ENCODE data around the gene FARP1.

Gene FARP1

GRCh38 chr13:98111168-98112098, 31.5 kb upstream of the FARP1 start:
- Histone ChIP-seq H3K4me3 (ENCODE audit: control insufficient read depth in 1 of 7, extremely low read depth in 1 of 7, insufficient read depth in 4 of 7, low read depth in 2 of 7, low read length in 6 of 7) (no peak overlapping the region), H3K36me3 (ENCODE audit: control insufficient read depth in 4 of 4, insufficient read depth in 4 of 4, low read length in 3 of 4) (no peaks in the 10 kb centered on the region), H3K27me3 (replicated peaks in 2 of 5; ENCODE audit: control insufficient read depth in 4 of 5, insufficient read depth in 5 of 5, low read length in 4 of 5) (no peaks in the 10 kb centered on the region), H3K27ac (ENCODE audit: insufficient read depth in 1 of 2, low read depth in 1 of 2, low read length in 2 of 2, poor library complexity in 1 of 2, severe bottlenecking in 2 of 2) (no peak overlapping the region), H3K9me3 (ENCODE audit: control extremely low read depth in 1 of 5, control insufficient read depth in 4 of 5, insufficient read depth in 2 of 5, low read depth in 1 of 5, low read length in 4 of 5) (peaks cover 0 to 3% (median 0%) of the 10 kb centered on the region in 5 experiments), H3K4me1 (ENCODE audit: control extremely low read depth in 1 of 4, control insufficient read depth in 4 of 4, insufficient read depth in 4 of 4, low read length in 3 of 4) (no peaks in the 10 kb centered on the region)
- no peak for DNase-seq
- ChIA-PET POLR2A (no interaction called here), CTCF (no interaction called here)
- WGBS (ENCODE audit: insufficient coverage): 96% methylated on average over 9 of the region's 10 CpGs

DNA sequence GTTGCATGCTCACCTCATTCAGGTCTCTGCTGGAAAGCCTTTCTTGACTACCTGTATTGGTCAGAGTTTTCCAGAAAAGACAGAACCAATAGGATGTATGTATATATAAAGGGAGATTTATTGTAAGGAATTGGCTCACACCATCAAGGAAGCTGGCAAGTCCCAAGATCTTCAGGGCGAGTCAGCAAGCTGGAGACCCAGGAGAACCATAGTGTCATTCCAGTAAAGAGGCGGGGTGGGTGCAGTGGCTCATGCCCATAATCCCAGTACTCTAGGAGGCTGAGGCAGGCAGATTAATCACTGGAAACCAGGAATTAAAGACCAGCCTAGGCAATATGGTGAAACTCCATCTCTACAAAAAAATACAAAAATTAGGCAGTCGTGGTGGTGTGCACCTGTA, 30.4 kb upstream of the FARP1 start:
- no peak overlapping the region for H3K4me3 ChIP-seq (ENCODE audit: control insufficient read depth in 1 of 7, extremely low read depth in 1 of 7, insufficient read depth in 4 of 7, low read depth in 2 of 7, low read length in 6 of 7)
- H3K27ac ChIP-seq (ENCODE audit: insufficient read depth in 1 of 2, low read depth in 1 of 2, low read length in 2 of 2, poor library complexity in 1 of 2, severe bottlenecking in 2 of 2): no peak overlapping the region
- no peaks in the 10 kb centered on the region for H3K27me3 ChIP-seq (replicated peaks in 2 of 5; ENCODE audit: control insufficient read depth in 4 of 5, insufficient read depth in 5 of 5, low read length in 4 of 5)
- DNase-seq: no peak
- 97% methylated on average over 3 of the region's 3 CpGs for WGBS (ENCODE audit: insufficient coverage)
- CTCF ChIA-PET: no interaction called here
- H3K36me3 ChIP-seq (ENCODE audit: control insufficient read depth in 4 of 4, insufficient read depth in 4 of 4, low read length in 3 of 4): no peaks in the 10 kb centered on the region
- no peaks in the 10 kb centered on the region for H3K9me3 ChIP-seq (ENCODE audit: control extremely low read depth in 1 of 5, control insufficient read depth in 4 of 5, insufficient read depth in 2 of 5, low read depth in 1 of 5, low read length in 4 of 5)
- POLR2A ChIA-PET: no interaction called here
- H3K4me1 ChIP-seq (ENCODE audit: control extremely low read depth in 1 of 4, control insufficient read depth in 4 of 4, insufficient read depth in 4 of 4, low read length in 3 of 4): no peaks in the 10 kb centered on the region

GRCh38 chr13:98118865-98119264, 24.0 kb upstream of the FARP1 start:
- H3K4me1 ChIP-seq (ENCODE audit: control extremely low read depth in 1 of 4, control insufficient read depth in 4 of 4, insufficient read depth in 4 of 4, low read length in 3 of 4): no peaks in the 10 kb centered on the region
- H3K27ac ChIP-seq (ENCODE audit: insufficient read depth in 1 of 2, low read depth in 1 of 2, low read length in 2 of 2, poor library complexity in 1 of 2, severe bottlenecking in 2 of 2): no peak overlapping the region
- no peaks in the 10 kb centered on the region for H3K36me3 ChIP-seq (ENCODE audit: control insufficient read depth in 4 of 4, insufficient read depth in 4 of 4, low read length in 3 of 4)
- ChIA-PET CTCF (no interaction called here), POLR2A (no interaction called here)
- peaks cover 0 to 5% (median 2%) of the 10 kb centered on the region in 5 experiments for H3K9me3 ChIP-seq (ENCODE audit: control extremely low read depth in 1 of 5, control insufficient read depth in 4 of 5, insufficient read depth in 2 of 5, low read depth in 1 of 5, low read length in 4 of 5)
- DNase-seq: no peak
- H3K27me3 ChIP-seq (replicated peaks in 2 of 5; ENCODE audit: control insufficient read depth in 4 of 5, insufficient read depth in 5 of 5, low read length in 4 of 5): no peaks in the 10 kb centered on the region
- no peak overlapping the region for H3K4me3 ChIP-seq (ENCODE audit: control insufficient read depth in 1 of 7, extremely low read depth in 1 of 7, insufficient read depth in 4 of 7, low read depth in 2 of 7, low read length in 6 of 7)

DNA sequence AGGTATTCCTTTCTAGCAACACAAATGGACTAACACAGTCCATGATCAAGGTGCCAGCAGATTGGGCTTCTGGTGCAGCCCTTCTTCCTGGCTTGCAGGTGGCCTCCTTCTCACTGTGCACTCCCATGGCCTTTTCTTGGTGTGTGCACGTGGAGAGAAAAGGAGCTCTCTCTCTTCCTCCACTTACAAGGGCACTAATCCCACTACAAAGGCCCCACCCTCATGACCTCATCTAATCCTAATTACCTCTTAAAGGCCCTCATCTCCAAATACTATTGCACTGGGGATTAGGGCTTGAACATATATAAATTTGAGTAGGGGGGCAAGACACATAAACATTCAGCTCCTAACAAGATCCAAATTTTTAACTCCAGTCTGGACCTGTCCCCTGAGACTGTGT, 19.7 kb upstream of the FARP1 start:
- 100% methylated on average over 1 of the region's 1 CpG for WGBS (ENCODE audit: insufficient coverage)
- no peak for DNase-seq
- Histone ChIP-seq H3K36me3 (ENCODE audit: control insufficient read depth in 4 of 4, insufficient read depth in 4 of 4, low read length in 3 of 4) (no peaks in the 10 kb centered on the region), H3K27ac (ENCODE audit: insufficient read depth in 1 of 2, low read depth in 1 of 2, low read length in 2 of 2, poor library complexity in 1 of 2, severe bottlenecking in 2 of 2) (no peak overlapping the region), H3K9me3 (ENCODE audit: control extremely low read depth in 1 of 5, control insufficient read depth in 4 of 5, insufficient read depth in 2 of 5, low read depth in 1 of 5, low read length in 4 of 5) (peaks cover 0 to 9% (median 5%) of the 10 kb centered on the region in 5 experiments), H3K4me1 (ENCODE audit: control extremely low read depth in 1 of 4, control insufficient read depth in 4 of 4, insufficient read depth in 4 of 4, low read length in 3 of 4) (no peaks in the 10 kb centered on the region), H3K4me3 (ENCODE audit: control insufficient read depth in 1 of 7, extremely low read depth in 1 of 7, insufficient read depth in 4 of 7, low read depth in 2 of 7, low read length in 6 of 7) (no peak overlapping the region), H3K27me3 (replicated peaks in 2 of 5; ENCODE audit: control insufficient read depth in 4 of 5, insufficient read depth in 5 of 5, low read length in 4 of 5) (no peaks in the 10 kb centered on the region)
- ChIA-PET CTCF (no interaction called here), POLR2A (no interaction called here)

- ChIA-PET POLR2A (no interaction called here), CTCF (interaction anchor here (0.9 kb wide), 1 partner anchor 21 kb away, joined by 3 read pairs; no protein-coding TSS in a partner anchor)
- H3K9me3 ChIP-seq (ENCODE audit: control extremely low read depth in 1 of 5, control insufficient read depth in 4 of 5, insufficient read depth in 2 of 5, low read depth in 1 of 5, low read length in 4 of 5): peaks cover 0 to 3% (median under 1%) of the 10 kb centered on the region in 5 experiments
- H3K36me3 ChIP-seq (ENCODE audit: control insufficient read depth in 4 of 4, insufficient read depth in 4 of 4, low read length in 3 of 4): no peaks in the 10 kb centered on the region
- H3K4me3 ChIP-seq (ENCODE audit: control insufficient read depth in 1 of 7, extremely low read depth in 1 of 7, insufficient read depth in 4 of 7, low read depth in 2 of 7, low read length in 6 of 7): no peak overlapping the region
- WGBS (ENCODE audit: insufficient coverage): 100% methylated on average over 3 of the region's 5 CpGs
- peaks cover 0 to 3% (median 3%) of the 10 kb centered on the region in 4 experiments for H3K4me1 ChIP-seq (ENCODE audit: control extremely low read depth in 1 of 4, control insufficient read depth in 4 of 4, insufficient read depth in 4 of 4, low read length in 3 of 4)
- H3K27me3 ChIP-seq (replicated peaks in 2 of 5; ENCODE audit: control insufficient read depth in 4 of 5, insufficient read depth in 5 of 5, low read length in 4 of 5): no peaks in the 10 kb centered on the region
- H3K27ac ChIP-seq (ENCODE audit: insufficient read depth in 1 of 2, low read depth in 1 of 2, low read length in 2 of 2, poor library complexity in 1 of 2, severe bottlenecking in 2 of 2): no peak overlapping the region
- no peak for DNase-seq
These were observed 13.7 kb upstream of the FARP1 start for GRCh38 chr13:98129059-98129746.

DNA sequence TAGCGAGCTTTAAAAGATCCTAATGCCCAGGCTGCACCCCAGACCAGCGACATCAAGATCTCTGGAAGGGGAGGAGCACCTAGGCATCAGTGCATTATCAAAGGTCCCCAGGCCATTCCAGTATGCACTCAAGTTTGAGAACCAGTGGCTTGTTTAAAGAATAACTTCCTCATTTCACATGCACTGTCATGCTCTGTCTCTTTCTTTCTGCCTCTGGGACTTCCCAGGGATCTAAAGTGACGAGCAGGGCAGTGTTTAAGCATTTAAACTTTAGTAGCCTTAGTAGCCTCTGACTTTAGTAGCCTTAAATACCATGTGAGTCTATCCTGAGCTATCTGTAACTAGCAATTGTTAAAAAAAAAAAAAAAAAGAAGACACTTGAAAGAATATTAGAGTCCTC, 8.9 kb upstream of the FARP1 start:
- Histone ChIP-seq H3K9me3 (ENCODE audit: control extremely low read depth in 1 of 5, control insufficient read depth in 4 of 5, insufficient read depth in 2 of 5, low read depth in 1 of 5, low read length in 4 of 5) (no peaks in the 10 kb centered on the region), H3K36me3 (ENCODE audit: control insufficient read depth in 4 of 4, insufficient read depth in 4 of 4, low read length in 3 of 4) (no peaks in the 10 kb centered on the region), H3K4me1 (ENCODE audit: control extremely low read depth in 1 of 4, control insufficient read depth in 4 of 4, insufficient read depth in 4 of 4, low read length in 3 of 4) (peaks cover 0 to 3% (median 3%) of the 10 kb centered on the region in 4 experiments), H3K27ac (ENCODE audit: insufficient read depth in 1 of 2, low read depth in 1 of 2, low read length in 2 of 2, poor library complexity in 1 of 2, severe bottlenecking in 2 of 2) (no peak overlapping the region), H3K4me3 (ENCODE audit: control insufficient read depth in 1 of 7, extremely low read depth in 1 of 7, insufficient read depth in 4 of 7, low read depth in 2 of 7, low read length in 6 of 7) (no peak overlapping the region), H3K27me3 (replicated peaks in 2 of 5; ENCODE audit: control insufficient read depth in 4 of 5, insufficient read depth in 5 of 5, low read length in 4 of 5) (peaks cover 0 to 9% (median 3%) of the 10 kb centered on the region in 5 experiments)
- 60% methylated on average over 2 of the region's 3 CpGs for WGBS (ENCODE audit: insufficient coverage)
- CTCF ChIA-PET: no interaction called here
- DNase-seq: peak; percentile 58 to 91 (median 89)
- POLR2A ChIA-PET: no interaction called here

DNA sequence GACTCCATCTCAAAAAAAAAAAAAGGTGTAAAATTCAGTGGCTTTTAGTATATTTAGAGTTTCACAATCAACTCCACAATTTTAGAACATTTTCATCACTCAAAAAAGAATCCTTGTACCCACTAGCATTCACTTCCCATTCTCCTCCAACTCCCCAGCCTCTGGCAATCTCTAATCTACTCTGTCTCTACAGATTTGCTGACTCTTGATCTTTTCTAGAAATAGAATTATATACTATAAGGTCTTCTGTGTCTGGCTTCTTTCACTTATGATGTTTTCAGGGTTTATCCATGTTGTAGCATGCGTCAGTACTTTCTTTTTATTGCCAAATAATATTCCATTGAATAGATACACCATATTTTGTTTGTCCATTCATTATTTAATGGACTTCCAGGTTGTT, 8.0 kb upstream of the FARP1 start:
- Histone ChIP-seq H3K27me3 (replicated peaks in 2 of 5; ENCODE audit: control insufficient read depth in 4 of 5, insufficient read depth in 5 of 5, low read length in 4 of 5) (peaks cover 2 to 17% (median 4%) of the 10 kb centered on the region in 5 experiments), H3K9me3 (ENCODE audit: control extremely low read depth in 1 of 5, control insufficient read depth in 4 of 5, insufficient read depth in 2 of 5, low read depth in 1 of 5, low read length in 4 of 5) (no peaks in the 10 kb centered on the region), H3K27ac (ENCODE audit: insufficient read depth in 1 of 2, low read depth in 1 of 2, low read length in 2 of 2, poor library complexity in 1 of 2, severe bottlenecking in 2 of 2) (no peak overlapping the region), H3K4me3 (ENCODE audit: control insufficient read depth in 1 of 7, extremely low read depth in 1 of 7, insufficient read depth in 4 of 7, low read depth in 2 of 7, low read length in 6 of 7) (no peak overlapping the region), H3K4me1 (ENCODE audit: control extremely low read depth in 1 of 4, control insufficient read depth in 4 of 4, insufficient read depth in 4 of 4, low read length in 3 of 4) (peaks cover 0 to 3% (median 3%) of the 10 kb centered on the region in 4 experiments), H3K36me3 (ENCODE audit: control insufficient read depth in 4 of 4, insufficient read depth in 4 of 4, low read length in 3 of 4) (no peaks in the 10 kb centered on the region)
- no peak for DNase-seq
- WGBS (ENCODE audit: insufficient coverage): no CpG with 5 or more reads among the region's 1 CpG
- POLR2A ChIA-PET: no interaction called here
- CTCF ChIA-PET: no interaction called here
